ENCODE data around the gene ALDH3B2.
"Not testable (repeated sequence)": the region's sequence is repeated elsewhere in the genome, so short reads cannot be mapped to it uniquely, and the experiment has no call there.

Gene ALDH3B2, protein sequence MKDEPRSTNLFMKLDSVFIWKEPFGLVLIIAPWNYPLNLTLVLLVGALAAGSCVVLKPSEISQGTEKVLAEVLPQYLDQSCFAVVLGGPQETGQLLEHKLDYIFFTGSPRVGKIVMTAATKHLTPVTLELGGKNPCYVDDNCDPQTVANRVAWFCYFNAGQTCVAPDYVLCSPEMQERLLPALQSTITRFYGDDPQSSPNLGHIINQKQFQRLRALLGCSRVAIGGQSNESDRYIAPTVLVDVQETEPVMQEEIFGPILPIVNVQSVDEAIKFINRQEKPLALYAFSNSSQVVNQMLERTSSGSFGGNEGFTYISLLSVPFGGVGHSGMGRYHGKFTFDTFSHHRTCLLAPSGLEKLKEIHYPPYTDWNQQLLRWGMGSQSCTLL

DNA sequence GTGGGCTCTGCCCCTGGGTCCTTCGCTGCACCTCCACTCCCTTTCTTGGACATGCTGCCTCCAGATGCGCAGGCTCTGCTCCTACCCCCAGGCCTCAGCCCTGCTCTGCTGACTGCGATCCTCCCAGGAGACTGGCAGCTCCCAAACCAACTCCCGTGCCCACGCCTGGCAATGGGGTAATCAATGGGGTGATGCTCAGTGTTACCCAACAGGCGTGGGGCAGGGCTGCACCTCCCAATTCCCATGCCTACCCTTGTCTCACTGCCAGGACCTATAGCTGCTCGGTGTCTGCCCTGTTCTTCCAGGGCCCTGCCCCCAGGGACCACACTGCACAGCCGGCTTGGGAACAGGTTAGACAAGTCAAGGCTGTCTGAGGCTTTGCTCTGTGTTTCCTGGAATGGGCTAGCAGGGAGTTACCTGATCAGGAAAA, at the start of gene ALDH3B2:
ALDH3B2 (minus strand) TSS at position 182 of the 430 bp plus-strand sequence. CDS start 7,688 bp downstream, outside the sequence.
- DNase-seq, result no peak

DNA sequence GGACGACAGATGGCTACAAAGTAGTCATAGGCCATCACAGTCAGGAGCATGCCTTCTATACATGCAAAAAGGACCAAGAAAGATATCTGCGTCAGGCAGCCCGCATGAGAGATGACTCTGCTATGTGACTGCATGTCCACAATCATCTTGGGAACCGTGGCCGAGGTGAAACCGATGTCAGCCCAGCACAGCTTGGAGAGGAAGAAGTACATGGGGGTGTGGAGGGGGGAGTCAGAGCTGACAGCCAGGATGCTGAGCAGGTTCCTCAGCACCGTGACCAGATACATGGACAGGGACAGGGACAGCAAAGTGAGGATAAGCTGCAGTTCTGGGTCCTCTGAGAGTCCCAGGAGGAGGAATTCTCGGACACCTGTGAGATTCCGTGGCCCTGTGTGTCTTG, 48.6 kb upstream of the ALDH3B2 start:
- DNase-seq, result not testable (repeated sequence)

DNA sequence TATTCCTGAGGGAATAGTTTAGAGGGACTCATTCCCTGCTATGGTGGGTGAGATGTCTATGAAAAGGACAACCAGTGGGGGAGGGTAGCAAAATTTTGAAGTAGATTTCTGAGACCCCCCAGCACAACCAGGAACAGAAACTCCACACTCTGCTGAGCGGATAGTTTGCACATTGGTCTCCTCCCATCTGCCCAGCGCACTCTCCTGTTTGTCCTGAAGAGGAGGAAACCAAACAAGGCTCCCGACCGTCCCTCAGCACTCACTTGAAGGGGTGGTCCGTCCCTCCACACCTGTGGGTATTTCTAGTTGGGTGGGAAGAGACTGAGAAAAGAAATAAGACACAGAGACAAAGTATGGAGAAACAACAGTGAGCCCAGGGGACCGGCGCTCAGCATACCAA, 41.8 kb upstream of the ALDH3B2 start:
- not testable (repeated sequence) for DNase-seq

DNA sequence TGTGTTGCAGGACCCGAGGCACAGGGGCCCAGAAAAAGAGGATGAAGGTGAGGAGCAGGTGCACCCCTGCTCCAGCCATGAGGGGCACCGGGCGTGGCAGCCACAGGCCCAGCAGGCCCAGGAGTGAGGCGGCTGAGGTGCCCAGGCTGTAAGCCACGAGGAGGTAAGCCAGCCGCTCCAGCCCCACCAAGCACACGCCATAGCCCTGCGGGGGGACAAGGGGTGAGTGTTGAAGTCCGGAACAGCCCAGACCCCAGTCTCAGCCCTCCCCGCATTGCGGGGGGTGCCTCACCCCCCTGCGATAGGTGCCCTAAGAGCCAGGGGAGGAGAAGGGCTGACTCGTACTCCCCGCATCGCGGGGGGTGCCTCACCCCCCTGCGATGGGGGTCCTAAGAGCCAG, 41.4 kb upstream of the ALDH3B2 start:
- not testable (repeated sequence) for DNase-seq

DNA sequence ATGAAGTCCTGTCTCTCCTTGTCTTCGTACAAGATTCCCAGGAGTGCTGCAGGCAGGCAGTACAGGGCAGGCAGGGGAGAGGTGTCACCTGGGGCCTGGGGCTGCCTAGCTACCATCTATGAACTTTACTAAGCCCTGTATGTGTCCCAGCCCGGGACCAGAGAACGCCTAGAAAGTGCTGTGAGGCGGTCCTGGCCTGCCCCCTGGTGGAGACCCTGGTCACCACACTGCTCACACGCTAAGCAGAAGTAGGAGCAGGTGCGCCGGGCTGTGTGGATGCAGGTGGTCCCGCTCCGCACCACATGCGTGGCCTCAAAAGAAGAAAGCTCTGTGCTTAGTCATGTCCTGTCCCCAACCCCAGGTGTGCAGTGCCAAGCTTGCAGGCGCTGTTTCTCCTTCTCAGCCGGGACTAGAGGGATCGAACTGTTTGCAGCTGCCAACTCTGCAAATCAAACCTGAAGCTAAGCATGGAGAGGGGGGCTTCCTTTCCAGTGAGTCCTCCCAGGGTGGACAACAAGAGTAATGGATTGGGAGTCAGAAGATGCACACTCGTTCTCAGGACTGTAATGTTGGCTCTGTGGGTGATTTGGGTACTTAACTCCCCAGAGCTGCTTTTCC, 39.6 kb upstream of the ALDH3B2 start:
- DNase-seq, result not testable (repeated sequence)

DNA sequence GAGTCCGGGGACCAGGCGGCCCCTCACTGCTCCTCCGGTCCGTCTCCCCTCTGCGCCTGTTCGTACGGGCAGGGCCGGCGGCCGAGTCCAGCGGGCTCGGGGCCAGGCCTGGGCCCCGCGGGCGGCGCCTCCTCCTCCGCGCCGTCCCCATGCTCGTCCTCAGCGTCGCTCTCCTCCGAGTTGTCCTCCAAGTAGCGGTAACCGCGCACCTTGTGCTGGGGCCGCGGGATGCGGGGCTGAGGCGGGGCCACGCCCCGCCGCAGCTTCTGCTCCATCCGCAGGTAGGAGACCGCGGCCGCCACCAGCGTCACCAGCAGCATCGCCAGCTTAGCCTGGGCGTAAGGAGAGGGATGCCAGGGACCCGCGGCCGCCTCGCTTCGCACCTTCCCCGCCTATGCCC, 37.3 kb upstream of the ALDH3B2 start:
- DNase-seq, result not testable (repeated sequence)

DNA sequence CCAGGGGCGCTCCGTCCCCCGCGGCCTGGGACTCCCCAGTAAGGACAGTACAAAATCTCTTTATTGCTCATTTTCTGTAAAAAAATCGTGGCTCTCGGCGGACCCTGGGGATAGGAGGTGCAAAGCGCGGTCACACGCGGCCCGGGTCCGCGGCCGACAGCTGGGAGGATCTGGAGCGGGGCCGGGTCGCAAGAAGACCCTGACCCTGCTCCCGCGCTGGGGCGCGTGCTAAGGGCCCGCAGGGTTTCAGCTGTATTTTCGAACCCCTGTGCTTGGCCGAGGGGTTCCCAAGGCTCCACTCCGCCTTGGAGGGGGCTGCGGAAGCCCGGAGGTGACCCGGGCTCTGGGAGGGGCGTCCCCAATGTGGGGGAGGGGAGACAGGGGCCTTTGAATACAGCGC, 36.8 kb upstream of the ALDH3B2 start:
- not testable (repeated sequence) for DNase-seq

DNA sequence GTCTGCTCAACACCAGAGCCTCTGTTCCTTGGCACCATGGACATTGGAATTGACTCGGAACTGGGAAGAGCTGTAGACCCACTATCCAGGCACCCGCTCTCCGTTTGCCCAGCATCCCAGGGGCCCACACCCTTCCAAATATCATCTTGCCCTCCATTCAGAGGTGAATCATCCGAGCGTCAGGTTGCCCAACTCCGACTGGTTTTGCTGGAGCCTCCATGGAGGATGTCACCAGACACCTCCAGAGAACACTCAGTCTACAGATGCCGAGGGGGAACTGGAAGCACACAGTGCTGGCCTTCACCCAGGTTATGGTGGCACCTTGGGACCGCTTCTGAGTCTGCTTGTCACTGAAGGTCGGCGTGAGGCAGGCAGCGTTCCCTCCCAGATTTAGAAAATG, 35.4 kb upstream of the ALDH3B2 start:
- DNase-seq, result not testable (repeated sequence)

DNA sequence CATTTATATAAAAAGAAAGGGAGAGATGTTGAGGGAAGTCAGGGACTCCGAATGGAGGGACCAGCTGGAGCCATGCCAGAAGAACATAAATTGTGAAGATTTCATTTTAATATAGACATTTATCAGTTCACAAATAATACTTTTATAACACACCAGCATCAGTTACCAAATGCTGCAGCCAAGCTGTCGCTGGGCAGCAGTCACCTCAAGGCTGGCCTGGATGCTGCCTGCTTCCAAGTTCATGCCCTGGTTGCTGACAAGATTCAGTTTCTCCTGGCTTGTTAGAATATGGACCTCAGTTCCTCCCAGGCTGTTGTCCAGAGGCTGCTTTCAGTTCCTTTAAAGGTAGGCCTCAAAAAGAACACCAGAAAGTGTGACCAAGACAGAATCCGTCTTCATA, 30.8 kb upstream of the ALDH3B2 start:
- no peak for DNase-seq

DNA sequence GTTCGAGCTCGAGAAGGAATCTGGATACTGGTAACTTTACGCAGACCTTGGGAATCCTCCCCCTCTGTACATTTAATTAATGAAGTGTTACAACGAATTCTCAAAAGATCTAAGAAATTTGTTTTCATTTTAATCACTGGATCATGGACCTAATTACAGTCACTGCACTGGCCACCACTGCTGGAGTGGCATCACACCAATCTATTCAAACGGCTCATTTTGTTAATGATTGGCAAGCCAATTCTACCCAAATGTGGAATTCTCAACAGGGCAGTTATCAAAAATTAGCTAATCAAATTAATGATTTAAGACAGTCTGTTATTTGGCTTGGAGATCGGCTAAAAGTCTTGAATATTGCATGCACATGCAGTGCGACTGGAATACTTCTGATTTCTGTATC, 30.1 kb upstream of the ALDH3B2 start:
- DNase-seq, result no peak

DNA sequence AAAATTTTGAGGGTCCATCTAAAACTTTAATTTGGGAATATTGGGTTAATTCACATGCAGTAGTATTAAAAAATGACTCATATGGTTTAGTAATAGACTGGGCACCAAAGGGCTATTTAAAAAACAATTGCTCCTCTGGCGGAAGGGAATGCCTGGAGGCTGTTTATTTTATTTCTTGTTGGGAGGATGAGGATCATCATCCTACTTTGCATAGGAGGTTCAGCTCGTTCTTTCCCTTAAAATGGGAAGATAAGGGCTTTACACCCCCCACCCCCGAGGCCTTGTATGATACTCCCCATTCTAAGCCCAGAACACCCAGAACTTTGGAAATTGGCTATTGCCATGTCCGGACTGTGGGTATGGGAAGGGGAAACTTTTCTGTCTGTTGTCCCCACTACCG, 29.3 kb upstream of the ALDH3B2 start:
- DNase-seq, result not testable (repeated sequence)

DNA sequence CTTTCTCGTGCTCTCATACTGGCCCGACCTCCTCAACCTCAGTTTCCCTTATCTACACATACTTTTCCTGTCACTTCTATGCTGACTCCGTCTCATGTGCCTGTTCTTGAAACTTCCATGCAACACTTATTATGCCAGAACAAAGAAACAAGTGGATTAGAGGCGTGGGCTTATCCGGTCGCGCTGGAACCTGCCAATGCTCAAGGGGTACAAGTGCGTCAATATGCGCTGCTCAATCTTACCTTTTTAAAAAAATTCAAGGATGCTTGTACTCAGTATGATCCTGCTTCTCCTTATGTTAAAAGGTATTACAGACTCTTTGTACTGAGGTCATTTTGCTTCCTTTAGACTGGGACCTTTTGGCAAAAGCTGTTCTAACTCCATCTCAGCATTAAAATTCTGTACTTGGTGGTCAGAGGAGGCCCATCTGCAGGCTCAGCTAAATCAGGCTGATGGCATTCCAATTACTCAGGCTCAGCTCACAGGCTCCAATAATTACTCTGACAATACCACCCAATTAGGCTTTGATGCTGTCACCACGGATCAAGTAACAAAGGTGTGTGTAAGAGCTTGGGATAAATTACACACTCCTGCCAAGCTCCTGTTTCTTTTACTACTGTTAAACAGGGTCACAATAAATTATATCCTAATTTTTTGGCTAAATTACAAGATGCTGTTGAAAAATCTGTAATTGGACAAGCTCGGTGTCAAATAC, 26.3 kb upstream of the ALDH3B2 start:
- DNase-seq, result no peak

DNA sequence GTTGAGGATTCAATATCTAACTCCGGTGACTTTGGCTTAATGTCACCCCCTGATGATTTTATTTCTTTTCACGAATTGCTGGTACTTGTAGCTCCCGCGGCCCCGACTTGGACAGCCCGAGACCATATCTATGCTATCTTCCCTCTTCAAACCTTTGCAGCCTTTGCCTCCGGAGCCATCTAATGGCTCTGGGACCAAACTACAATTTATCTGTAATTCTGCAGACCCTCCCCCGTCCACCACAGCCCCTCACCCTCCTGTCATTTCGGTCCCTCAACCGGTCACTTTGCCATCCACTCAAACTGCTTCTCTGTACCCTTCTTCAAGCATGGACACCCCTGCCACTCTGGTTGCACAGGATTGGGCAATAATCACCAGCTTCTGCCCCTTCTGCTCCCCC, 25.7 kb upstream of the ALDH3B2 start:
- no peak for DNase-seq

DNA sequence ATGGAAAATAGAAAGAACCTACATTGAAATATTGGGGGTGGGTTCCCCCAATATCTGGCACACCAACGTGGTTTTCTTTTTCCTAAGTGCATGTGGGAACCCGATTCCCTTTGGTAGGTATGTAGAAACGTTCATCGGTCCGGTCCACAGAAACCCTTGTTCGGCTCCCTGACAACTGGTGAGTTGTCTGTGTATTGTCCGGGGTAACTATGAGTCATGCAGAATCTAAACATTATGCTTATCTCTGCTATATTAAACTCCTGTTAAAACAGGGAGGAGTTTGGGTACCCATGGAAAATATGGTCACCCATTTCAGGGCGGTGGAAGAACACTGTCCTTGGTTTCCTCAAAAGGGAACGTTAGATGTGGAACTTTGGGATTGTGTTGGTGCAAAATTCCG, 25.1 kb upstream of the ALDH3B2 start:
- DNase-seq, result no peak

DNA sequence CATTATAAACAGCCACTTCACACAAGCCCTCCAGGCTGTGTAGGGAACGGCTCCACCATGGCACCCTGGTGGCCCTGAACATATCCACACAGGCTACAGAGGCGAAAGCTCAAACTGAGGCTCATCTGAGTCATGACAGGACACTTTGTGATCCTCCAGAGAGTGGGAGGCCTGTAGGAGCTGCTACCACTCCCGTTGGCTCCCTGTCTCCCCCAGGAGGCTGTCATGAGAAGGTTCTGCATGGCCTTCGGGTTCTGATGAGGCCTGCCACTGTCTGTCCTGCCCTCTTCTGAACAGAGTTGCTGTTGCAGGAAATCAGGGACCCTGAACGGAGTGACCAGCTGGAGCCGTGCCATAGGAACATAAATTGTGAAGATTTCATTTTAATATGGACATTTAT, 23.8 kb upstream of the ALDH3B2 start:
- no peak for DNase-seq

DNA sequence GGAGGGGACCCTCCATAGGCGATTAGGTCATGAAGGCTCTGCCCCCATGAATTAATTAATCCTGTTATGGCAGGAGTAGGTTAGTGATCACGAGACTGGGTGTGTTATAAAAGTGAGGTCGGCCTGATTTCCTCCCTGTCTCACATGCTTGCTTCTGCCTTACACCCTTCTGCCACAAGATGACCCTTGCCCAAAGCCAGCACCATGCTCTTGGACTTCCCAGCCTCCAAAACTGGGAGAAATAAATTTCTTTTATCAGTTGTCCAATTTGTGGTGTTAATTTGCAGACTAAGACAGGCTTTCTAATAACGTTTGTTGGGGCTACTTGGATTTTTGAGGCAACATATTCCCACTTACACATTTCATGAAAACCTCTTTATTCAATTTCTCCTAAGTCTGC, 23.4 kb upstream of the ALDH3B2 start:
- DNase-seq, result no peak

DNA sequence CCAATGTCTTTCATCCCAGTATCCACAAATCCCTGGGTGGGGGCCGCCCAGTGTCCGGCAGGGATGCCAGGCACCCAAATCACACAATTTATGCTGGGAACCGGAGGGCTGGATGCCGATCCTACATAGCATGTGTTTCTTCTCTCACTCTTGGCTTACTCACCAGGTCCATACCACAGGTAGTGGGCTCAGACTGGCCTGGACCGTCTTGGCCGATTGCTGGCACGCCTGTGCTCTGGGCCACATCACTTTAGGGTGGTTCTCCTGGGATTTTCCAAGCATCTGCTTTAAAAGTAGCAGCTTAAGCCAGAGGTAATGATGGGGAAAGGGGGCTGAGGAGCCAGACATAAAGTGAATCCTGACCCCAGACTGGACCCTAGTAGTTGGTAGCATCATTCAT, 22.6 kb upstream of the ALDH3B2 start:
- DNase-seq, result no peak

DNA sequence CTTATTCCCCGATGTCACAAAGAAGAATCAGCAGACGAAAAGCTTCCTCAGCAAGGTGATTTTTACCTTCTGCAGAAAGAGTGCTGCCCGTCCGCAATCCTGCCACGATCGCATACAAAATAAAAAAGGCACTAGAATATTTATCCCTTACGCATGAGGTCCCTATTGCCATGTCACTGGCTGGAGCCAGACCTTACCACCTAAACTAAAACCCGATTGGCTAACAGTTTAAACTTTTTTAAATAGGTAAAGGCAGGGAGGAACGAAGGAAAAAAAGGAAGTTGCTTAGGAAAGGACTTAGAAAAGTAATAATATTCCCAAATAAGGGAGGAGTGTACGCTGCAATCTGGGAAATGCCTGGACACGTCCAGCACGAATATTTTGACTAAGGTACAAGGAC, 21.2 kb upstream of the ALDH3B2 start:
- DNase-seq, result no peak

DNA sequence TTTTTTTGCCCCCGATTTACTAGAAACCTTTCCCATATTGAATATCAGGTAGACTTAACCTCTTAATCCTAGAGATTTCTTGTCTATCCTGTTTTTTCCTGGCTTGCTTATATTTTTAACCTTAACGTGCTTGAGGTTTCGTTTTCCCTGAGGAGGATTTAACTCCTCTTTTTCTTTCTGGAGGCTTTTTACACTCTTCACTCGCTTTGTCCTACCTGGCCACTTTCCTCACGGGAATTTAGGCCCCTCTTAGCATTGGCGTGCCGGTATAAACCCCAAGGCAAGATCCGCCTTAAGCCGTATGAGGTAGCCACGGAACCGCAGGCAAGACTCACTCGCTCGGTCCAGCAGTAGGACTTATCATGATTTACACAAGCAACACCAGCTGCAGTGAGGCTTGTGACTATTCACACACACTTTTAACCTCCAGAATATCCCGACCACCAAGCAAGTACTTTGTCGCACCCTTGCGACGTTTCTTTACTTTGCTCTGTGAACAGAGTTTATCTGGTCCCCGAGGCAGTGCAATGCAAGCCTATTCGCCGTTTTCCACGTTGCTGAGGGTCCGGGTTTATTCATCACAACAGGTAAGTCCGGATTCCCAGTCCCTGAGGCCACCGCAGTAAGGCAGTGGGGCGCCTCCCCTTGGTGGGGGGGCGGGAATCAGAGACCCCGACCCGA, 20.6 kb upstream of the ALDH3B2 start:
- DNase-seq, result no peak

DNA sequence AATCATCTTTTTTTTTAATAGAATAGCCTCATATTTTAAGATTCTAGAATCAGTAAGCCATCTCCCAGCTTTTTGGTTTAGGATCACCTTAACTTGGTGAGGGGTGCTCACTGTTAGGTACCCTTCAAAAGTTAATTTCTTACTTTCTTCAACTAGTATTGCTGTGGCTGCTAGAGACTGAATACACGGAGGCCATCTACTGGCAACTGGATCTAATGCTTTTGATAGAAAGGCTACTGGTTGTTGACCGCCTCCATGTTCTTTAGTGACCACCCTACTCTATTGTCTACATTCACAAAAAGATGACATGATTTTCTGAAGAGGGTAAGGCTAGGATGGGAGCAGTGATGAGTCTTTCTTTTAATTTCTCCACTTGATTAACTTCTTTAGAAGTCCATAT, 16.7 kb upstream of the ALDH3B2 start:
- DNase-seq, result no peak

DNA sequence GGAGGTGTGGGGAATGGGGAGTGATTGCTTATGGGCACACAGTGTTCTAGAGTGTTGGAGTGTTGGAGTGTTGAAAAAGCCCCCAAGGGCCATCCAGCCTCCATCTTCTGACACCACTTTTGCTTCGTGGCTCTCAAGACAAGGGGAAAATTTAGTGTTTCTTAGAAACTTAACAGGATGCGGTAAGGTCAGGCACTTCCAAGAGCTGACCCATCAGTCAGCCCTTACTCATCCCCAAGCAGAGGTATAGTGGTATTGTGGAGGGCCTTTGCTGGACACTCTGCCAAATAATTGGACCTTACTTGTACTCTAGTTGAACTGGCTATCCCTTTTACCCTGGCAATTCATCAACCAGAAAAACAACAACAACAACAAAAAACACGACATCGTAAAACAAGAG, 14.8 kb upstream of the ALDH3B2 start:
- no peak for DNase-seq

DNA sequence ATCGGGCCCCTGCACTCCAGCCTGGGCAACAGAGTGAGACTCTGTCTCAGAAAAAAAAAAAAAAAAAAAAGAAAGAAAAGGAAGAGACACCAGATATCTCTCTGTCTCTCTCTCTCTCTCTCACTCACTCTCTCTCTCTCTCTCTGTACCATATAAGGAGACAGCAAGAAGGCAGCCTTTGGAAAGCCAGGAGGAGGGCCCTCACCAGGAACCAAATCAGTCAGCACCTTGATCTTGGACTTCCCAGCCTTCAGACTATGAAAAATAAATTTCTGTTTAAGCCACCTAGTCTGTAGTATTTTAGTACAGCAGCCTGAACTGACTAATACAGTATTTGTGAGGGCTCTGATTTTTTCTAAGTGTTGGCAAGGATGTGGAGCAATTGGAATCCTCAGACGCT, 13.6 kb upstream of the ALDH3B2 start:
- no peak for DNase-seq

DNA sequence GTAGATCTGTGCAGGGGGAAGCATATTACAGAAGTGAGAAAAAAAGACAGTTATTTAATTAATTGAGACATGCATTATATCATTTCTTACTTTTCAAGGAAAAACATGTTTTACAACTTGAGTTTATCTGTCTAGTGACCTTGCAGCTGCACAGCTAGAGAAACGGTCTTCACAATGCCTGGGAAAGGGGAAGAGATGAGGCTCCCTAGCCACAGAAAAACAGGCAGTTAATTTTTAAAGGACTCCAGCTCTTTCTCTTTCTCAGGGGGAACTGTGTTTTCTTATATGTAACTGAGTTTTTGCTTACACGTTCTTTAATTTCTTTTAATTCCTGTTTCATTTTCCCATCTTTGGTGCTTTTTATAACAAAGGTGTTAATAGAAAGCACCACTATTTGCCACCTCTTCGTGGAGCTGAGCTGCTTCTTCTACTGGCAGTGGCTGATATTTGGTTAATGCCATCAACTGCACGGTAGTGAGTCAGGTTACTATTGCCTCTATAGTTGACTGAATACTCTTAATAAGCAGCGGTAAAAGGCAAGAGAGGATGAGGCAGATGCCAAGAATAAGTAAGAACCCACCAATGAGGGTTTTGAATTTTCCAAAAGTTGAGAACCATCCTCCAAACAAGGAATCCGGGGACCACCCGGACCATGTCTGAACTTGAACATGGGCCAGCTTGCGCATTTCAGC, 11.4 kb upstream of the ALDH3B2 start:
- DNase-seq, result not testable (repeated sequence)
